MM.1S (cell line): Measurements from ENCODE around the gene SRSF2.

ENCODE experiments used
- EZH2 ChIP-seq: fragments of 300-600 bp; sonication (generic); optimal IDR thresholded peaks from 2 replicates; pipeline ENCODE3; 2017; ENCODE audit warnings: low read depth, mild to moderate bottlenecking, antibody characterized with exemption, low read length, mixed read lengths
- TF ChIP-seq, protein P1 (sequence below): fragments of 300-600 bp; sonication (generic); IDR thresholded peaks from 2 replicates; pipeline ENCODE4 v1.5.1; 2016; ENCODE audit warnings: antibody characterized with exemption, low read length, mixed read lengths

DNA sequence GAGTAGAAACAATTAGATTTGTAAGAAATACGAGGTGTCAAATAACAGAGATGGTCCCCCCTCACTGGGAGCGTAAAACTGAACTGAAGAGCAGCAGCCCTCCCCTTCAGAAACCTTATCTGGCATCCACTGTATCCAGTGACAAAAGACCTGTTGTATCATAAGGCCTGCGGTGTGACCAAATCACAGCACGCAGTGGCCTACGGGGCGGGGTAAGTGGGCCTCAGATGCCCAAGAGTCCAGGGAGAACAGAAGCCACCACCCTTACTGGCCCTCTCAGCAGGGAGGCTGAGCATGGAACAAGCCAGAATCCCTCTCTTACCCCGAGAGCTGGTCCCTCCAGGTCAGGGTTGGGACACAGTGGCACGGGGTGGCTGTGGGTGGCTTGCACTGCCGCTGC lies 16.2 kb downstream of the SRSF2 start:
- TF ChIP-seq, protein P1, sequence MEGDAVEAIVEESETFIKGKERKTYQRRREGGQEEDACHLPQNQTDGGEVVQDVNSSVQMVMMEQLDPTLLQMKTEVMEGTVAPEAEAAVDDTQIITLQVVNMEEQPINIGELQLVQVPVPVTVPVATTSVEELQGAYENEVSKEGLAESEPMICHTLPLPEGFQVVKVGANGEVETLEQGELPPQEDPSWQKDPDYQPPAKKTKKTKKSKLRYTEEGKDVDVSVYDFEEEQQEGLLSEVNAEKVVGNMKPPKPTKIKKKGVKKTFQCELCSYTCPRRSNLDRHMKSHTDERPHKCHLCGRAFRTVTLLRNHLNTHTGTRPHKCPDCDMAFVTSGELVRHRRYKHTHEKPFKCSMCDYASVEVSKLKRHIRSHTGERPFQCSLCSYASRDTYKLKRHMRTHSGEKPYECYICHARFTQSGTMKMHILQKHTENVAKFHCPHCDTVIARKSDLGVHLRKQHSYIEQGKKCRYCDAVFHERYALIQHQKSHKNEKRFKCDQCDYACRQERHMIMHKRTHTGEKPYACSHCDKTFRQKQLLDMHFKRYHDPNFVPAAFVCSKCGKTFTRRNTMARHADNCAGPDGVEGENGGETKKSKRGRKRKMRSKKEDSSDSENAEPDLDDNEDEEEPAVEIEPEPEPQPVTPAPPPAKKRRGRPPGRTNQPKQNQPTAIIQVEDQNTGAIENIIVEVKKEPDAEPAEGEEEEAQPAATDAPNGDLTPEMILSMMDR = no peak
- no peak for TF ChIP-seq EZH2
